B cell (primary cell): ENCODE results near the gene TRIO.

ENCODE experiments used
- CTCF ChIP-seq: fragments of 200-600 bp; IDR thresholded peaks from one replicate; pipeline ENCODE4 v1.8.0; 2022; ENCODE audit warnings: antibody characterized with exemption, mild to moderate bottlenecking
- EZH2 ChIP-seq: IDR thresholded peaks from 2 replicates; pipeline ENCODE4 v1.6.1; 2012; ENCODE audit warnings: borderline replicate concordance, low read depth, mild to moderate bottlenecking, moderate library complexity, low read length; ENCODE audit not compliant: insufficient read depth, poor library complexity, severe bottlenecking

DNA sequence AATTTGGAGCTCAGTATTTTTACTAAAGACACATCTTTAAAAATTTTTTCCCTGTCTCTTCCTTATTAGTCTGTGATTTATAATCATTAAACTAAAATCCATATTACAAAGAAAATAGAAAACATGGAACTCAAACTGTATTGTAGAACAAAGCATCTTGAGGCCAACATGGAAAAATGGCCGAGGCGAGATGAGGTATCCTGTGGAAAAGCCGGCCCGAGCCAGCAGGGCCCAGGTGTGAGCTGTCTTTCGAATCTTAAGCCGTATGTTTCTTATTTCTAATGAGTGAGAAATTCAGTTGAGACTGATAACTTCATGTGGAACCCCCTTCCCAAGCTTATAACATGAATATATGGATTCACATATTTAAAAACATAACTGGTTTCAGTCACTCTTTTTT, 268.1 kb downstream of the TRIO start:
- TF ChIP-seq CTCF, result no peak
- TF ChIP-seq EZH2, result no peak
